ENCODE data around the gene GAD1.

- TF ChIP-seq EZH2 (IDR thresholded peaks at IDR 0.05), result no peak
- no peak for TF ChIP-seq POLR2AphosphoS5 (IDR thresholded peaks at IDR 0.05; ENCODE audit: borderline replicate concordance, low read depth, low read length)
Observed at GRCh38 chr2:170869036-170869435, 52.3 kb downstream of the GAD1 start.
